Activated CD4-positive, alpha-beta T cell treated with anti-CD3 and anti-CD28 coated beads, Interleukin-2, amount 10 ng/mL, durations not matched to agents 7 days and 5 days (primary cell): ENCODE data around the gene ANKRD28. TPM values are rescaled to one million over a fixed set of nuclear protein-coding genes. Genes with fewer than 3 reads are reported as not detected.

Experiments
- CTCF ChIA-PET: fragments of 350-600 bp; sonication (Branson Sonifier 250); formaldehyde crosslinking; loops from one replicate; lab custom pipeline; 2021; ENCODE audit warnings: antibody characterized with exemption; lab: Charles Lee
- POLR2A ChIA-PET: fragments of 350-600 bp; sonication (Branson Sonifier 250); formaldehyde crosslinking; loops from one replicate; lab custom pipeline; 2021; ENCODE audit warnings: antibody characterized with exemption; lab: Charles Lee
- DNase-seq: peaks from one replicate; pipeline ENCODE4 v3.0.0-alpha.2; 2020
- H3K27ac Mint-ChIP-seq: one replicate; pipeline ENCODE4 v1.8.0; 2021; ENCODE audit warnings: mild to moderate bottlenecking, moderate library complexity, mixed read lengths
- H3K27me3 Mint-ChIP-seq: one replicate; pipeline ENCODE4 v1.8.0; 2021; ENCODE audit warnings: mixed read lengths
- H3K36me3 Mint-ChIP-seq: one replicate; pipeline ENCODE4 v1.8.0; 2021; ENCODE audit warnings: low read depth, mixed read lengths
- H3K4me1 Mint-ChIP-seq: one replicate; pipeline ENCODE4 v1.8.0; 2021; ENCODE audit warnings: mixed read lengths
- H3K4me3 Mint-ChIP-seq: one replicate; pipeline ENCODE4 v1.8.0; 2021; ENCODE audit warnings: mild to moderate bottlenecking, moderate library complexity, mixed read lengths
- H3K9me3 Mint-ChIP-seq: one replicate; pipeline ENCODE4 v1.8.0; 2021; ENCODE audit warnings: mixed read lengths
- total RNA-seq, 2 experiments: library from RNA; stranded (reverse); gene quantifications; one replicate each; pipeline ENCODE4 v1.2.3, GENCODE V29; 2021

ANKRD28 gene
- total RNA-seq, 2 experiments from 2014 or later, result 33.9 to 39.0 TPM

- Mint-ChIP-seq H3K36me3 (peaks cover 44% of the 10 kb centered on the region), H3K27ac (no peak overlapping the region), H3K4me1 (peaks cover 17% of the 10 kb centered on the region), H3K27me3 (peaks cover 9% of the 10 kb centered on the region), H3K4me3 (no peak overlapping the region), H3K9me3 (peaks cover 27% of the 10 kb centered on the region)
- ChIA-PET CTCF (no interaction called here), POLR2A (no interaction called here)
- DNase-seq, result no peak
These were observed 132.1 kb downstream of the ANKRD28 start for GRCh38 chr3:15665510-15666150.

- no peak for DNase-seq
- Mint-ChIP-seq H3K9me3 (peaks cover 32% of the 10 kb centered on the region), H3K27me3 (peaks cover 13% of the 10 kb centered on the region), H3K4me3 (no peak overlapping the region), H3K27ac (no peak overlapping the region), H3K36me3 (peaks cover 34% of the 10 kb centered on the region), H3K4me1 (peaks cover 26% of the 10 kb centered on the region)
- ChIA-PET POLR2A (no interaction called here), CTCF (interaction anchor here (0.6 to 1.8 kb wide), 2 partner anchors 14 to 21 kb away, joined by 4 to 7 read pairs; no protein-coding TSS in a partner anchor)
These were observed 133.6 kb downstream of the ANKRD28 start for GRCh38 chr3:15664144-15664543.

- H3K9me3 Mint-ChIP-seq, result peaks cover 52% of the 10 kb centered on the region
- no peak overlapping the region for H3K27ac Mint-ChIP-seq
- ChIA-PET POLR2A (no interaction called here), CTCF (interaction anchor here (1.4 kb wide), 1 partner anchor 9 kb away, joined by 3 read pairs; no protein-coding TSS in a partner anchor)
- peaks cover 21% of the 10 kb centered on the region for H3K36me3 Mint-ChIP-seq
- DNase-seq, result no peak
- peaks cover 13% of the 10 kb centered on the region for H3K4me1 Mint-ChIP-seq
- peaks cover 13% of the 10 kb centered on the region for H3K27me3 Mint-ChIP-seq
- H3K4me3 Mint-ChIP-seq, result no peak overlapping the region
These were observed 137.5 kb downstream of the ANKRD28 start for GRCh38 chr3:15660055-15660935.

- POLR2A ChIA-PET, result no interaction called here
- Mint-ChIP-seq H3K27me3 (peaks cover 13% of the 10 kb centered on the region), H3K36me3 (peaks cover 17% of the 10 kb centered on the region), H3K4me3 (no peak overlapping the region), H3K4me1 (peaks cover 13% of the 10 kb centered on the region), H3K27ac (no peak overlapping the region), H3K9me3 (peaks cover 53% of the 10 kb centered on the region)
- no peak for DNase-seq
- CTCF ChIA-PET, result no interaction called here
These were observed 138.4 kb downstream of the ANKRD28 start for GRCh38 chr3:15659254-15659975.

GRCh38 chr3:15657016-15657415 lies 140.8 kb downstream of the ANKRD28 start:
- Mint-ChIP-seq H3K9me3 (peaks cover 44% of the 10 kb centered on the region), H3K4me3 (no peak overlapping the region), H3K4me1 (peaks cover 13% of the 10 kb centered on the region), H3K27ac (no peak overlapping the region), H3K36me3 (peaks cover 17% of the 10 kb centered on the region), H3K27me3 (peaks cover 25% of the 10 kb centered on the region)
- POLR2A ChIA-PET, result no interaction called here
- CTCF ChIA-PET, result no interaction called here
- no peak for DNase-seq

- Mint-ChIP-seq H3K4me1 (peaks cover 13% of the 10 kb centered on the region), H3K27ac (no peak overlapping the region), H3K4me3 (no peak overlapping the region), H3K36me3 (peaks cover 17% of the 10 kb centered on the region), H3K27me3 (peaks cover 21% of the 10 kb centered on the region), H3K9me3 (peaks cover 43% of the 10 kb centered on the region)
- no peak for DNase-seq
- ChIA-PET CTCF (no interaction called here), POLR2A (no interaction called here)
These were observed 141.4 kb downstream of the ANKRD28 start for GRCh38 chr3:15656342-15656741.

GRCh38 chr3:15654891-15655290 lies 142.9 kb downstream of the ANKRD28 start:
- H3K4me1 Mint-ChIP-seq, result peaks cover 9% of the 10 kb centered on the region
- ChIA-PET POLR2A (no interaction called here), CTCF (interaction anchor here (1.0 kb wide), 1 partner anchor 11 kb away, joined by 9 read pairs; no protein-coding TSS in a partner anchor)
- no peak overlapping the region for H3K4me3 Mint-ChIP-seq
- peaks cover 25% of the 10 kb centered on the region for H3K27me3 Mint-ChIP-seq
- H3K9me3 Mint-ChIP-seq, result peaks cover 42% of the 10 kb centered on the region
- DNase-seq, result no peak
- H3K27ac Mint-ChIP-seq, result no peak overlapping the region
- H3K36me3 Mint-ChIP-seq, result peaks cover 19% of the 10 kb centered on the region

- DNase-seq, result no peak
- Mint-ChIP-seq H3K9me3 (peaks cover 44% of the 10 kb centered on the region), H3K36me3 (peaks cover 26% of the 10 kb centered on the region), H3K4me3 (no peak overlapping the region), H3K27ac (no peak overlapping the region), H3K4me1 (peaks cover 9% of the 10 kb centered on the region), H3K27me3 (peaks cover 32% of the 10 kb centered on the region)
- ChIA-PET CTCF (interaction anchor here (0.6 to 1.0 kb wide), 2 partner anchors 11 to 102 kb away, joined by 3 to 9 read pairs; no protein-coding TSS in a partner anchor), POLR2A (no interaction called here)
These were observed 143.7 kb downstream of the ANKRD28 start for GRCh38 chr3:15654127-15654526.

GRCh38 chr3:15653321-15653720 lies 144.5 kb downstream of the ANKRD28 start:
- Mint-ChIP-seq H3K36me3 (peaks cover 27% of the 10 kb centered on the region), H3K4me3 (no peak overlapping the region), H3K9me3 (peaks cover 42% of the 10 kb centered on the region), H3K27me3 (peaks cover 35% of the 10 kb centered on the region), H3K4me1 (peaks cover 16% of the 10 kb centered on the region), H3K27ac (no peak overlapping the region)
- DNase-seq, result no peak
- ChIA-PET POLR2A (no interaction called here), CTCF (no interaction called here)

GRCh38 chr3:15651396-15651795 lies 146.4 kb downstream of the ANKRD28 start:
- H3K4me1 Mint-ChIP-seq, result peaks cover 32% of the 10 kb centered on the region
- no peak overlapping the region for H3K27ac Mint-ChIP-seq
- H3K36me3 Mint-ChIP-seq, result peaks cover 27% of the 10 kb centered on the region
- H3K27me3 Mint-ChIP-seq, result peaks cover 35% of the 10 kb centered on the region
- no peak for DNase-seq
- no peak overlapping the region for H3K4me3 Mint-ChIP-seq
- ChIA-PET POLR2A (no interaction called here), CTCF (interaction anchor here (0.8 to 1.3 kb wide), 2 partner anchors 10 to 15 kb away, joined by 3 read pairs; no protein-coding TSS in a partner anchor)
- H3K9me3 Mint-ChIP-seq, result peaks cover 29% of the 10 kb centered on the region

GRCh38 chr3:15649858-15650257 lies 147.9 kb downstream of the ANKRD28 start:
- Mint-ChIP-seq H3K9me3 (peaks cover 20% of the 10 kb centered on the region), H3K27me3 (peaks cover 38% of the 10 kb centered on the region), H3K36me3 (peaks cover 24% of the 10 kb centered on the region), H3K4me1 (peaks cover 45% of the 10 kb centered on the region), H3K27ac (no peak overlapping the region), H3K4me3 (no peak overlapping the region)
- POLR2A ChIA-PET, result no interaction called here
- DNase-seq, result no peak
- CTCF ChIA-PET, result interaction anchor here (0.8 to 1.5 kb wide), 11 partner anchors 8 to 137 kb away, joined by 3 to 7 read pairs (median 3); no protein-coding TSS in a partner anchor

GRCh38 chr3:15649341-15649740 lies 148.4 kb downstream of the ANKRD28 start:
- ChIA-PET POLR2A (no interaction called here), CTCF (interaction anchor here (0.6 to 1.5 kb wide), 13 partner anchors 9 to 137 kb away, joined by 3 to 6 read pairs (median 3); no protein-coding TSS in a partner anchor)
- peaks cover 24% of the 10 kb centered on the region for H3K36me3 Mint-ChIP-seq
- peaks cover 38% of the 10 kb centered on the region for H3K27me3 Mint-ChIP-seq
- DNase-seq, result no peak
- H3K9me3 Mint-ChIP-seq, result peaks cover 19% of the 10 kb centered on the region
- H3K4me1 Mint-ChIP-seq, result peaks cover 45% of the 10 kb centered on the region
- H3K4me3 Mint-ChIP-seq, result no peak overlapping the region
- no peak overlapping the region for H3K27ac Mint-ChIP-seq
